ENCODE data around the gene RAB19. TPM values are rescaled to one million over a fixed set of nuclear protein-coding genes. Genes with fewer than 3 reads are reported as not detected.

RAB19 gene
- total RNA-seq, 6 experiments from 2014 or later: 0.27 to 1.0 TPM; not detected in 4

DNA sequence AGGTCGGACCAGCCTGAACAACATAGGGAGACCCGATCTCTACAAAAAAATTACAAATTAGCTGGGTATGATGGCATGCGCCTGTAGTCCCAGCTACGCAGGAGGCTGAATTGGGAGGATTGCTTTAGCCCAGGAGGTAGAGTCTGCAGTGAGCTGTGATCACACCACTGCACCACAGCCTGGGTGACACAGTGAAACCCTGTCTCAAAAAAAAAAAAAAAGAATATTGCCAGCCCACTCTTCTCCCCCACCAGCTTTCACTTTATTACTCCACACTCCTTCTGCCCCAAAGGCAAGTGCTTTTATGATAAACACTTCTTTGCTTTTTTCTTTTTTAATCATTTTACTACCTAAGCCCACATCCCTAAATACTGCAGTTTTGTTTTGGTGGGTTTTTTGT, 14.8 kb downstream of the RAB19 start:
- Histone ChIP-seq H3K4me3 (no peak overlapping the region), H3K27me3 (no peaks in the 10 kb centered on the region), H3K36me3 (no peaks in the 10 kb centered on the region), H3K27ac (no peak overlapping the region), H3K9me3 (no peaks in the 10 kb centered on the region), H3K4me1 (no peaks in the 10 kb centered on the region)
- DNase-seq: no peak
- WGBS (ENCODE audit: insufficient coverage, low coverage, low lambda C conversion rate, missing lambda C conversion rate): 83% methylated on average over 1 of the region's 4 CpGs
- no peak for TF ChIP-seq POLR2A (IDR thresholded peaks at IDR 0.05)
- TF ChIP-seq, protein P1, sequence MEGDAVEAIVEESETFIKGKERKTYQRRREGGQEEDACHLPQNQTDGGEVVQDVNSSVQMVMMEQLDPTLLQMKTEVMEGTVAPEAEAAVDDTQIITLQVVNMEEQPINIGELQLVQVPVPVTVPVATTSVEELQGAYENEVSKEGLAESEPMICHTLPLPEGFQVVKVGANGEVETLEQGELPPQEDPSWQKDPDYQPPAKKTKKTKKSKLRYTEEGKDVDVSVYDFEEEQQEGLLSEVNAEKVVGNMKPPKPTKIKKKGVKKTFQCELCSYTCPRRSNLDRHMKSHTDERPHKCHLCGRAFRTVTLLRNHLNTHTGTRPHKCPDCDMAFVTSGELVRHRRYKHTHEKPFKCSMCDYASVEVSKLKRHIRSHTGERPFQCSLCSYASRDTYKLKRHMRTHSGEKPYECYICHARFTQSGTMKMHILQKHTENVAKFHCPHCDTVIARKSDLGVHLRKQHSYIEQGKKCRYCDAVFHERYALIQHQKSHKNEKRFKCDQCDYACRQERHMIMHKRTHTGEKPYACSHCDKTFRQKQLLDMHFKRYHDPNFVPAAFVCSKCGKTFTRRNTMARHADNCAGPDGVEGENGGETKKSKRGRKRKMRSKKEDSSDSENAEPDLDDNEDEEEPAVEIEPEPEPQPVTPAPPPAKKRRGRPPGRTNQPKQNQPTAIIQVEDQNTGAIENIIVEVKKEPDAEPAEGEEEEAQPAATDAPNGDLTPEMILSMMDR (IDR thresholded peaks at IDR 0.05): no peak
- ATAC-seq: no peak
- intact Hi-C loops (cut with DNase I): no loop called here

DNA sequence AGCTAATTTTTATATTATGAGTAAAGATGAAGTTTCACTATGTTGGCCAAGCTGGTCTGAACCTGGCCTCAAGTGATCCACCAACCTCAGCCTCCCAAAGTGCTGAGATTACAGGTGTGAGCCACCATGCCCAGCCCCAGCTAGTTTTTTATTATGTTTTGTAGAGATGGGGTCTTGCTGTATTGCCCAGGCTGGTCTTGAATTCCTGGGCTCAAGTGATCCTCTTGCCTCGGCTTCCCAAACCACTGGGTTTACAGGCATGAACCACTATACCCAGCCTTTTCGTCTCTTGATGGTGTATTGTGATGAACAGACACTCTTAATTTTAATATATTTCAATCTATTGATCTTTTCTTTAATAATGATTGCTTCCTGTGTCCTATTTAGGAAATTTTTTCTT, 17.7 kb downstream of the RAB19 start:
- intact Hi-C loops (cut with DNase I): no loop called here
- no peak for DNase-seq
- Histone ChIP-seq H3K4me3 (no peak overlapping the region), H3K27ac (no peak overlapping the region), H3K36me3 (no peaks in the 10 kb centered on the region), H3K9me3 (no peaks in the 10 kb centered on the region), H3K4me1 (no peaks in the 10 kb centered on the region), H3K27me3 (no peaks in the 10 kb centered on the region)
- 75% methylated on average over 2 of the region's 2 CpGs for WGBS (ENCODE audit: insufficient coverage, low coverage, low lambda C conversion rate, missing lambda C conversion rate)
- ATAC-seq: no peak
- TF ChIP-seq POLR2A (IDR thresholded peaks at IDR 0.05): no peak
- TF ChIP-seq, protein P1 (IDR thresholded peaks at IDR 0.05): no peak

DNA sequence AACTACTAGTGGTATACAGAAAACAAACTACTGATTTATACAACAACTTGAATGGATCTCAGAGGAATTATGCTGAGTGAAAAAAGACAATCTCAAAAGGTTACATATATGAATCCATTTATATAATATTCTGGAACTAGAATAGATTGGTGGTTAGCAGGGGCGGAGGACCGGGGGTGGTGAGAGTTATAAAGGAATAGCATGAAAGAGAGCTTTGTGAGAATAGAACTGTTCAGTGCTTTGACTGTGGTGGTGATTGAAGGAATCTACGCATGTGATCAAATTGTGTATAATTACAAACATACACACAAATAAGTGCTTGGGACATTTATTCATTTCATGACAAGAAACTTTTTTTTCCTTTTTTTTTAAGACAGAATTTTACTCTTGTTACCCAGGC, 19.6 kb downstream of the RAB19 start:
- WGBS (ENCODE audit: insufficient coverage, low coverage, low lambda C conversion rate, missing lambda C conversion rate): 89% methylated on average over 3 of the region's 3 CpGs
- no peak for DNase-seq

GRCh38 chr7:140425718-140426117, 21.9 kb downstream of the RAB19 start:
- TF ChIP-seq, protein P1 (IDR thresholded peaks at IDR 0.05): no peak
- TF ChIP-seq POLR2A (IDR thresholded peaks at IDR 0.05): no peak
- Histone ChIP-seq H3K36me3 (no peaks in the 10 kb centered on the region), H3K4me1 (no peaks in the 10 kb centered on the region), H3K9me3 (no peaks in the 10 kb centered on the region), H3K27me3 (no peaks in the 10 kb centered on the region), H3K27ac (no peak overlapping the region), H3K4me3 (no peak overlapping the region)
- no peak for DNase-seq
- intact Hi-C loops (cut with DNase I): no loop called here
- ATAC-seq: peak; percentile 38 to 62 (median 47)
- WGBS (ENCODE audit: insufficient coverage, low coverage, low lambda C conversion rate, missing lambda C conversion rate): 74% methylated on average over 6 of the region's 12 CpGs

More for the DNA sequence above, 19.6 kb downstream of the RAB19 start:
- no peaks in the 10 kb centered on the region for H3K27me3 ChIP-seq
- no peak overlapping the region for H3K4me3 ChIP-seq
- no peak for TF ChIP-seq POLR2A (IDR thresholded peaks at IDR 0.05)
- TF ChIP-seq, protein P1 (IDR thresholded peaks at IDR 0.05): no peak
- no peak for ATAC-seq
- no peaks in the 10 kb centered on the region for H3K36me3 ChIP-seq
- intact Hi-C loops (cut with DNase I): no loop called here
- H3K27ac ChIP-seq: no peak overlapping the region
- H3K9me3 ChIP-seq: no peaks in the 10 kb centered on the region
- H3K4me1 ChIP-seq: no peaks in the 10 kb centered on the region

DNA sequence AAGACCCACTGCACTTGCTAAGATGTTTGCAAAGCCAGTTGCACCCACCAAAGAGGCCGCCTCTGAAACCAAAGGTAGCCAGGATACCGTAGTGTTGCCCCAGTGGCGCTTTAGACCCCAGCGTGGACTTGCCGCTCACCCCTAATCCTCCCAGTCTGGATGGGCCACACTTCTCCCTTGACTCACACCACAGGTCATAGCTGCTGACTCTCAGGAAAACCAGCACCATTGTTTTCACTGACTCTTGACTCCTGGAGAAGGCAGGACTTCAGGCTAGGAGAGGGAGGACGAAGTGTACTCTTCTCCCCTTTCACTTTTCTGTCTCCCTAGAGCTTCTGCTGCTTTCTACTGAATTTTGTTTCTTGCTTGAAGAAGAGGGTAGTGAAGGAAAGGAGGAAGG, 22.3 kb downstream of the RAB19 start:
- WGBS (ENCODE audit: insufficient coverage, low coverage, low lambda C conversion rate, missing lambda C conversion rate): 85% methylated on average over 3 of the region's 6 CpGs
- DNase-seq: no peak
- TF ChIP-seq, protein P1 (IDR thresholded peaks at IDR 0.05): no peak
- TF ChIP-seq POLR2A (IDR thresholded peaks at IDR 0.05): no peak

More for the DNA sequence above, 22.3 kb downstream of the RAB19 start:
- no peaks in the 10 kb centered on the region for H3K36me3 ChIP-seq
- intact Hi-C loops (cut with DNase I): no loop called here
- no peaks in the 10 kb centered on the region for H3K4me1 ChIP-seq
- no peaks in the 10 kb centered on the region for H3K27me3 ChIP-seq
- no peak overlapping the region for H3K27ac ChIP-seq
- H3K9me3 ChIP-seq: no peaks in the 10 kb centered on the region
- H3K4me3 ChIP-seq: no peak overlapping the region
- peak; percentile 24 to 70 (median 28) for ATAC-seq
